HepG2 (cell line): ENCODE measurements around the gene PXT1. TPM values are rescaled to one million over a fixed set of nuclear protein-coding genes. Genes with fewer than 3 reads are reported as not detected.

Experiments
- ATAC-seq: fragments of 200-7000 bp; cut with Tn5 transposase; 3 replicates; pipeline ENCODE4 v1.9.1; 2020; ENCODE audit warnings: mild to moderate bottlenecking, moderate library complexity
- BruUV-seq: library from RNA; stranded (reverse); fragments of 400-500 nt; replicated peaks from 2 replicates; lab custom pipeline; 2021; lab: Mats Ljungman, UMichigan
- CTCF ChIA-PET: fragments of 300-600 bp; formaldehyde crosslinking; extraction: SDS; loops from one replicate; lab custom pipeline; 2021; ENCODE audit warnings: low total read pairs, inconsistent platforms, low intra/inter-chr PET ratio; lab: Yijun Ruan, JAX
- POLR2A ChIA-PET: fragments of 350-600 bp; sonication (Branson Sonifier 250); formaldehyde crosslinking; loops from one replicate; lab custom pipeline; 2020; ENCODE audit warnings: antibody characterized with exemption, inconsistent platforms; lab: Yijun Ruan, JAX
- DNase-seq: peaks from one replicate; pipeline ENCODE4 v3.0.0-alpha.2; 2015; ENCODE audit warnings: low spot score
- FAIRE-seq: peaks from 3 replicates; lab custom pipeline; 2011; peaks lifted over from hg19 to GRCh38; lab: Jason Lieb, UNC
- H2AFZ ChIP-seq: one replicate; pipeline ENCODE4 v1.6.1; 2011; ENCODE audit warnings: low read length, inconsistent platforms
- H3K27ac ChIP-seq: fragments of 300-600 bp; 3 replicates; pipeline ENCODE4 v1.8.0; 2011; ENCODE audit warnings: mixed run types, mild to moderate bottlenecking, mixed read lengths, low read length, inconsistent platforms; ENCODE audit not compliant: insufficient read depth; ENCODE audit errors: extremely low read length
- H3K27me3 ChIP-seq, 2 experiments: fragments of 200-600 bp in 1 of 2; 2 replicates in 1 of 2; 3 replicates in 1 of 2; pipeline versions ENCODE4 v1.6.0 to v1.8.0; 2011; ENCODE audit warnings: low read length in 2 of 2, mild to moderate bottlenecking in 2 of 2, moderate library complexity in 2 of 2, inconsistent platforms in 1 of 2; ENCODE audit not compliant: insufficient read depth in 2 of 2, control insufficient read depth in 1 of 2
- H3K36me3 ChIP-seq, 2 experiments: fragments of 200-600 bp in 1 of 2; replicated peaks in 1 of 2; 2 replicates in 1 of 2; 3 replicates in 1 of 2; pipeline versions ENCODE4 v1.5.1 to v1.8.0; 2011; ENCODE audit warnings: low read length in 2 of 2, inconsistent platforms in 1 of 2; ENCODE audit not compliant: insufficient read depth in 2 of 2, control insufficient read depth in 1 of 2
- H3K4me1 ChIP-seq: 2 replicates; pipeline ENCODE4 v1.5.1; 2012; ENCODE audit warnings: low read length, inconsistent platforms; ENCODE audit not compliant: insufficient read depth
- H3K4me2 ChIP-seq: 2 replicates; pipeline ENCODE4 v1.6.0; 2011; ENCODE audit warnings: low read depth, low read length, inconsistent platforms
- H3K4me3 ChIP-seq, 3 experiments: fragments of 200-600 bp in 1 of 3; sonication (generic), shearing (Covaris generic) in 1 of 3; replicated peaks in 1 of 3; 2 replicates each; pipeline ENCODE4 v1.5.1; 2011 to 2016; ENCODE audit warnings: low read length in 3 of 3, inconsistent platforms in 2 of 3, low read depth in 2 of 3, mild to moderate bottlenecking in 2 of 3, control low read depth in 1 of 3, mixed read lengths in 1 of 3; ENCODE audit not compliant: insufficient read depth in 1 of 3
- H3K79me2 ChIP-seq: one replicate; pipeline ENCODE4 v1.6.1; 2011; ENCODE audit warnings: low read length, inconsistent platforms; ENCODE audit not compliant: insufficient read depth
- H3K9ac ChIP-seq: 2 replicates; pipeline ENCODE4 v1.6.0; 2011; ENCODE audit warnings: mild to moderate bottlenecking, low read depth, low read length, inconsistent platforms; ENCODE audit not compliant: insufficient read depth
- H3K9me3 ChIP-seq: 2 replicates; pipeline ENCODE4 v1.5.1; 2012; ENCODE audit warnings: mild to moderate bottlenecking, low read length
- H4K20me1 ChIP-seq: 2 replicates; pipeline ENCODE4 v1.6.0; 2011; ENCODE audit warnings: inconsistent platforms, mild to moderate bottlenecking, low read length, moderate library complexity; ENCODE audit not compliant: insufficient read depth
- CC2D1A ChIP-seq: sonication (generic); formaldehyde crosslinking; IDR thresholded peaks from 2 replicates; pipeline ENCODE4 v1.8.1; 2023; ENCODE audit warnings: mild to moderate bottlenecking, missing genetic modification reagents
- ELF1 ChIP-seq: sonication (generic); formaldehyde crosslinking; IDR thresholded peaks from 2 replicates; pipeline ENCODE4 v1.4.0; 2020; ENCODE audit warnings: missing genetic modification reagents
- GATAD1 ChIP-seq: IDR thresholded peaks from 2 replicates; pipeline ENCODE4 v1.6.1; 2016; ENCODE audit warnings: missing genetic modification reagents, missing compliant biosample characterization
- HINFP ChIP-seq: sonication (generic); formaldehyde crosslinking; IDR thresholded peaks from 2 replicates; pipeline ENCODE4 v1.4.0; 2020; ENCODE audit warnings: low read depth, mild to moderate bottlenecking, missing genetic modification reagents
- HMGA1 ChIP-seq: sonication (generic); formaldehyde crosslinking; conservative IDR thresholded peaks from 2 replicates; pipeline ENCODE4 v1.4.0; 2020; ENCODE audit warnings: missing genetic modification reagents
- IKZF4 ChIP-seq: sonication (generic); formaldehyde crosslinking; IDR thresholded peaks from 2 replicates; pipeline ENCODE4 v1.5.1; 2020; ENCODE audit warnings: borderline replicate concordance, mild to moderate bottlenecking, low read depth, missing genetic modification reagents; ENCODE audit errors: not compliant biosample characterization
- JARID2 ChIP-seq: sonication (generic); formaldehyde crosslinking; IDR thresholded peaks from 2 replicates; pipeline ENCODE4 v1.8.1; 2023; ENCODE audit warnings: missing genetic modification reagents, inconsistent platforms; ENCODE audit not compliant: insufficient replicate concordance
- MAF1 ChIP-seq: sonication (generic); formaldehyde crosslinking; IDR thresholded peaks from 2 replicates; pipeline ENCODE4 v1.5.0; 2020; ENCODE audit warnings: missing genetic modification reagents, borderline replicate concordance
- MEIS1 ChIP-seq: sonication (generic); formaldehyde crosslinking; IDR thresholded peaks from 2 replicates; pipeline ENCODE4 v1.9.0; 2021; ENCODE audit warnings: mild to moderate bottlenecking, missing genetic modification reagents, moderate library complexity, borderline replicate concordance
- NR3C1 ChIP-seq: sonication (generic); formaldehyde crosslinking; IDR thresholded peaks from 2 replicates; pipeline ENCODE4 v1.4.0; 2020; ENCODE audit warnings: missing genetic modification reagents
- SALL1 ChIP-seq: sonication (generic); formaldehyde crosslinking; IDR thresholded peaks from 2 replicates; pipeline ENCODE4 v1.8.0; 2022; ENCODE audit warnings: mild to moderate bottlenecking, missing genetic modification reagents
- SKI ChIP-seq: fragments of 450-650 bp; IDR thresholded peaks from one replicate; pipeline ENCODE4 v1.6.1; 2018; ENCODE audit warnings: mild to moderate bottlenecking; ENCODE audit not compliant: partially characterized antibody
- TFDP2 ChIP-seq: sonication (generic); formaldehyde crosslinking; IDR thresholded peaks from 2 replicates; pipeline ENCODE4 v1.4.0; 2020; ENCODE audit warnings: missing genetic modification reagents
- ZBTB37 ChIP-seq: sonication (generic); formaldehyde crosslinking; IDR thresholded peaks from 2 replicates; pipeline ENCODE4 v1.4.0; 2020; ENCODE audit warnings: mild to moderate bottlenecking, missing genetic modification reagents
- ZNF30 ChIP-seq: sonication (generic); formaldehyde crosslinking; IDR thresholded peaks from 2 replicates; pipeline ENCODE4 v1.5.0; 2020; ENCODE audit warnings: mild to moderate bottlenecking, missing genetic modification reagents
- ZNF503 ChIP-seq: sonication (generic); formaldehyde crosslinking; IDR thresholded peaks from 2 replicates; pipeline ENCODE4 v1.4.0; 2020; ENCODE audit warnings: missing genetic modification reagents
- ZNF577 ChIP-seq: sonication (generic); formaldehyde crosslinking; IDR thresholded peaks from 2 replicates; pipeline ENCODE4 v1.4.0; 2020; ENCODE audit warnings: mild to moderate bottlenecking, low read depth, missing genetic modification reagents, borderline replicate concordance
- WGBS: methylation state at CpG from one replicate; pipeline ENCODE4 v1.1.6; 2017; ENCODE audit warnings: low lambda C conversion rate; 5-methylcytosine and 5-hydroxymethylcytosine counted together
- in situ Hi-C: cut with HindIII; loops from 2 replicates; pipeline ENCODE4 v1.10.0; 2017; ENCODE audit warnings: low pct_unique_long_range_greater_than_20kb; ENCODE audit not compliant: extremely low pct_ligation_motif_present
- intact Hi-C: fragments of 100-400 bp; cut with micrococcal nuclease; formaldehyde crosslinking; loops from one replicate; pipeline ENCODE4 v1.10.0; 2022; ENCODE audit not compliant: unreplicated experiment
- polyA plus RNA-seq, 8 experiments: library from polyadenylated mRNA; depleted of rRNA in 3 of 8; stranded (reverse) in 7 of 8; unstranded in 1 of 8; fragments of >200 nt; fragmentation: Illumina TruSeq in 4 of 8; extraction: Trizol in 4 of 8; gene quantifications; 2 replicates each; pipeline versions ENCODE4 v1.2.1 to v1.2.3, GENCODE V29; 2011 to 2016; ENCODE audit warnings: low read depth in 4 of 8, missing spikeins in 1 of 8, mixed read lengths in 1 of 8; ENCODE audit not compliant: insufficient read depth in 1 of 8
- total RNA-seq, 5 experiments: library from RNA; depleted of rRNA; stranded (reverse); fragments of >200 nt; fragmentation: Illumina TruSeq; extraction: Trizol; gene quantifications; 2 replicates each; pipeline ENCODE4 v1.2.3, GENCODE V29; 2016; ENCODE audit warnings: low read depth in 1 of 5

The PXT1 gene
- total and polyA plus RNA-seq, 2 of the 13 experiments (the other 11 are each of a cell fraction or from before 2014, with no cell fraction given): 0.04 TPM; not detected in 1

- TF ChIP-seq HINFP (CRISPR knock-in tag): no peak
- no peak for TF ChIP-seq CC2D1A
- TF ChIP-seq GATAD1 (CRISPR knock-in tag): no peak
These were observed 23.3 kb downstream of the PXT1 start (continued) for GRCh38 chr6:36419310-36419709.

- H3K79me2 ChIP-seq: no peaks in the 10 kb centered on the region
- H3K4me3 ChIP-seq: no peak overlapping the region
- CTCF ChIA-PET: no interaction called here
- peaks cover 0 to 4% of the 10 kb centered on the region in 2 experiments; a peak in 1 of 5 replicates for H3K27me3 ChIP-seq
- H2AFZ ChIP-seq: no peak overlapping the region
- WGBS: 17% methylated on average over 3 of the region's 3 CpGs
- H3K9me3 ChIP-seq: no peaks in the 10 kb centered on the region
- no peak overlapping the region for H3K27ac ChIP-seq
- intact Hi-C loops (no loop called here), in situ Hi-C loops (no loop called here)
- no peak overlapping the region for H3K4me2 ChIP-seq
- BruUV-seq: no TSS peak
- H3K9ac ChIP-seq: no peak overlapping the region
- peaks cover 11% of the 10 kb centered on the region for H3K4me1 ChIP-seq
- POLR2A ChIA-PET: no interaction called here
- no peak for ATAC-seq
- FAIRE-seq: no peak
- H3K36me3 ChIP-seq: no peaks in the 10 kb centered on the region
- DNase-seq: no peak
- H4K20me1 ChIP-seq: no peaks in the 10 kb centered on the region
- no peak for TF ChIP-seq IKZF4
- TF ChIP-seq ZNF30 (CRISPR knock-in tag): no peak
- TF ChIP-seq JARID2 (CRISPR knock-in tag): no peak
- TF ChIP-seq TFDP2 (CRISPR knock-in tag): no peak
- no peak for TF ChIP-seq ELF1 (CRISPR knock-in tag)
- no peak for TF ChIP-seq MAF1 (CRISPR knock-in tag)
- no peak for TF ChIP-seq ZNF503 (CRISPR knock-in tag)
- TF ChIP-seq HMGA1 (CRISPR knock-in tag): no peak
- TF ChIP-seq MEIS1: no peak
- no peak for TF ChIP-seq SALL1 (CRISPR knock-in tag)
- TF ChIP-seq NR3C1 (CRISPR knock-in tag): no peak
- TF ChIP-seq ZBTB37: no peak
- no peak for TF ChIP-seq ZNF577 (CRISPR knock-in tag)
- no peak for TF ChIP-seq SKI
These were observed 24.1 kb downstream of the PXT1 start for GRCh38 chr6:36418558-36418957.
